GM19023 (cell line): ENCODE measurements around the gene PLK3.
"Not testable (repeated sequence)": the region's sequence is repeated elsewhere in the genome, so short reads cannot be mapped to it uniquely, and the experiment has no call there.

Experiments used
- ATAC-seq: cut with Tn5 transposase; IDR thresholded peaks from one replicate; pipeline ENCODE4 v1.9.1; 2021; ENCODE audit warnings: mild to moderate bottlenecking, moderate library complexity; ENCODE audit not compliant: unreplicated experiment

PLK3 gene

GRCh38 chr1:44808063-44808937 is 8.1 kb downstream of the PLK3 start, which contains the start of gene BTBD19:
Gene BTBD19, plus strand, starts transcription at chr1:44808523. Its CDS starts 298 bp downstream, at chr1:44808821.
- peak; percentile 28 for ATAC-seq

GRCh38 chr1:44808938-44809917 is 9.1 kb downstream of the PLK3 start:
- ATAC-seq, result peak; percentile 51

GRCh38 chr1:44810101-44810761 is 10.1 kb downstream of the PLK3 start:
- no peak for ATAC-seq

- not testable (repeated sequence) for ATAC-seq
Observed at GRCh38 chr1:44810762-44811105, 10.6 kb downstream of the PLK3 start.

- no peak for ATAC-seq
Observed at GRCh38 chr1:44811234-44811633, 11.1 kb downstream of the PLK3 start.

- ATAC-seq, result no peak
Observed at GRCh38 chr1:44812822-44813543, 12.8 kb downstream of the PLK3 start.

GRCh38 chr1:44815926-44816325 is 15.7 kb downstream of the PLK3 start:
- not testable (repeated sequence) for ATAC-seq

GRCh38 chr1:44817307-44817706 is 17.1 kb downstream of the PLK3 start:
- ATAC-seq, result no peak

GRCh38 chr1:44817771-44818495 is 17.8 kb downstream of the PLK3 start:
- no peak for ATAC-seq

- no peak for ATAC-seq
Observed at GRCh38 chr1:44819196-44819607, 19.0 kb downstream of the PLK3 start.

GRCh38 chr1:44819608-44820327 is 19.6 kb downstream of the PLK3 start:
- peak; percentile 84 for ATAC-seq

- ATAC-seq, result peak; percentile 18
Observed at GRCh38 chr1:44820328-44821239, 20.4 kb downstream of the PLK3 start.

GRCh38 chr1:44821240-44821715 is 21.1 kb downstream of the PLK3 start:
- ATAC-seq, result no peak

- ATAC-seq, result no peak
Observed at GRCh38 chr1:44822131-44822701, 22.0 kb downstream of the PLK3 start.

- no peak for ATAC-seq
Observed at GRCh38 chr1:44822981-44823451, 22.8 kb downstream of the PLK3 start.

GRCh38 chr1:44824392-44824791 is 24.2 kb downstream of the PLK3 start:
- ATAC-seq, result not testable (repeated sequence)
